Measurements from ENCODE around the gene IKZF2. TPM values are rescaled to one million over a fixed set of nuclear protein-coding genes. Genes with fewer than 3 reads are reported as not detected.

Gene IKZF2
- total and polyA plus RNA-seq, 9 of the 15 experiments (the other 6 are each of a cell fraction or from before 2014, with no cell fraction given), result 0.04 to 0.54 (median 0.22) TPM

DNA sequence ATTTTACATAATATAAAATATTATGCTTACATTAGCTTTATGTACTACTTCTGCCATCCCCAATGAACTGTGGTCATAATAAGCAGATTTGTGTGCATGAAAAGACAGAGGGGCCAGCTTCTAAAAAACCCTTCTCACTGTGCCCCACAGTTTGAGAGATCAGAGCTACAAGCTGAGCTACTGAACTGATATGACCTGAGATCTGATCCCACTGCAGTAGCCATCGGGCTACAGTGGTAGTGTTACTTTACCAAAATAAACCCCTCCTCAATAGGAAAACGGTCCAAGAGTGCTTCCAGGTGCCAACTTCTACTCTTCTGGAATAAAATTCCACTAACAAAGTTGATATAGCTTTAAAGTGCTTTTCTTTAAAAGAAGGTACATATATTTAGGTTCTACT is 43.1 kb downstream of the IKZF2 start:
- WGBS (ENCODE audit: insufficient coverage, low coverage, missing lambda C conversion rate), result 0% methylated on average over 2 of the region's 2 CpGs
- Histone ChIP-seq H3K9ac (ENCODE audit: insufficient read depth in 1 of 2, low read depth in 2 of 2, low read length in 2 of 2) (no peak overlapping the region), H3K9me1 (ENCODE audit: control insufficient read depth, insufficient read depth, low read length) (no peaks in the 10 kb centered on the region), H3K36me3 (ENCODE audit: control insufficient read depth, insufficient read depth, low read length) (no peaks in the 10 kb centered on the region), H3K4me3 (no peak overlapping the region), H3K27me3 (ENCODE audit: control insufficient read depth in 2 of 2, insufficient read depth in 2 of 2, low read length in 2 of 2) (no peaks in the 10 kb centered on the region), H2AFZ (ENCODE audit: low read depth, low read length) (no peak overlapping the region), H3K4me1 (replicated peaks in 1 of 2; ENCODE audit: control insufficient read depth in 2 of 2, insufficient read depth in 2 of 2, low read length in 2 of 2) (no peaks in the 10 kb centered on the region), H4K20me1 (replicated peaks; ENCODE audit: control insufficient read depth, insufficient read depth, low read length) (no peaks in the 10 kb centered on the region), H3K27ac (ENCODE audit: extremely low read depth, low read depth, low read length) (no peak overlapping the region), H3K79me2 (ENCODE audit: control insufficient read depth, insufficient read depth, low read length) (no peaks in the 10 kb centered on the region), H3K9me3 (replicated peaks; ENCODE audit: control insufficient read depth, insufficient read depth, low read depth, low read length) (no peaks in the 10 kb centered on the region), H3K4me2 (ENCODE audit: insufficient read depth, low read length) (no peak overlapping the region)
- TF ChIP-seq RBM22 (IDR thresholded peaks at IDR 0.05; ENCODE audit: low read depth, low read length, poor library complexity, severe bottlenecking) (no peak), ZZZ3 (IDR thresholded peaks at IDR 0.05) (no peak), MAFK (IDR thresholded peaks at IDR 0.05; ENCODE audit: low read length) (no peak), FOS (IDR thresholded peaks at IDR 0.05; ENCODE audit: extremely low read depth, insufficient read length) (no peak), ZFP36 (IDR thresholded peaks at IDR 0.05; ENCODE audit: low read depth, low read length, partially characterized antibody) (no peak), KLF13 (tag; IDR thresholded peaks at IDR 0.05; ENCODE audit: borderline replicate concordance, low read depth) (no peak), TCF7 (IDR thresholded peaks at IDR 0.05; ENCODE audit: borderline replicate concordance) (no peak)
- TF ChIP-seq, protein P1, sequence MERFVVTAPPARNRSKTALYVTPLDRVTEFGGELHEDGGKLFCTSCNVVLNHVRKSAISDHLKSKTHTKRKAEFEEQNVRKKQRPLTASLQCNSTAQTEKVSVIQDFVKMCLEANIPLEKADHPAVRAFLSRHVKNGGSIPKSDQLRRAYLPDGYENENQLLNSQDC (CRISPR knock-in tag; IDR thresholded peaks at IDR 0.05), result no peak
- TF ChIP-seq, protein P2, sequence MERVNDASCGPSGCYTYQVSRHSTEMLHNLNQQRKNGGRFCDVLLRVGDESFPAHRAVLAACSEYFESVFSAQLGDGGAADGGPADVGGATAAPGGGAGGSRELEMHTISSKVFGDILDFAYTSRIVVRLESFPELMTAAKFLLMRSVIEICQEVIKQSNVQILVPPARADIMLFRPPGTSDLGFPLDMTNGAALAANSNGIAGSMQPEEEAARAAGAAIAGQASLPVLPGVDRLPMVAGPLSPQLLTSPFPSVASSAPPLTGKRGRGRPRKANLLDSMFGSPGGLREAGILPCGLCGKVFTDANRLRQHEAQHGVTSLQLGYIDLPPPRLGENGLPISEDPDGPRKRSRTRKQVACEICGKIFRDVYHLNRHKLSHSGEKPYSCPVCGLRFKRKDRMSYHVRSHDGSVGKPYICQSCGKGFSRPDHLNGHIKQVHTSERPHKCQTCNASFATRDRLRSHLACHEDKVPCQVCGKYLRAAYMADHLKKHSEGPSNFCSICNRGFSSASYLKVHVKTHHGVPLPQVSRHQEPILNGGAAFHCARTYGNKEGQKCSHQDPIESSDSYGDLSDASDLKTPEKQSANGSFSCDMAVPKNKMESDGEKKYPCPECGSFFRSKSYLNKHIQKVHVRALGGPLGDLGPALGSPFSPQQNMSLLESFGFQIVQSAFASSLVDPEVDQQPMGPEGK (CRISPR knock-in tag; IDR thresholded peaks at IDR 0.05; ENCODE audit: borderline replicate concordance), result no peak
- DNase-seq (ENCODE audit: extremely low read depth in 1 of 4, low spot score in 3 of 4) (no peak), ATAC-seq (no peak), FAIRE-seq (no peak)
- ChIA-PET CTCF (ENCODE audit: low intra/inter-chr PET ratio) (no interaction called here), POLR2A (no interaction called here)
- BruUV-seq (replicated peaks), result no TSS peak
- in situ Hi-C loops (cut with MboI) (no loop called here), intact Hi-C loops (cut with micrococcal nuclease) (no loop called here)
